HG03432 (cell line): ENCODE measurements around the gene ACTR10.
"Not testable (repeated sequence)": the region's sequence is repeated elsewhere in the genome, so short reads cannot be mapped to it uniquely, and the experiment has no call there.

Experiments used
- ATAC-seq: cut with Tn5 transposase; IDR thresholded peaks from one replicate; pipeline ENCODE4 v1.9.1; 2021; ENCODE audit warnings: mild to moderate bottlenecking, moderate library complexity; ENCODE audit not compliant: unreplicated experiment

The ACTR10 gene

DNA sequence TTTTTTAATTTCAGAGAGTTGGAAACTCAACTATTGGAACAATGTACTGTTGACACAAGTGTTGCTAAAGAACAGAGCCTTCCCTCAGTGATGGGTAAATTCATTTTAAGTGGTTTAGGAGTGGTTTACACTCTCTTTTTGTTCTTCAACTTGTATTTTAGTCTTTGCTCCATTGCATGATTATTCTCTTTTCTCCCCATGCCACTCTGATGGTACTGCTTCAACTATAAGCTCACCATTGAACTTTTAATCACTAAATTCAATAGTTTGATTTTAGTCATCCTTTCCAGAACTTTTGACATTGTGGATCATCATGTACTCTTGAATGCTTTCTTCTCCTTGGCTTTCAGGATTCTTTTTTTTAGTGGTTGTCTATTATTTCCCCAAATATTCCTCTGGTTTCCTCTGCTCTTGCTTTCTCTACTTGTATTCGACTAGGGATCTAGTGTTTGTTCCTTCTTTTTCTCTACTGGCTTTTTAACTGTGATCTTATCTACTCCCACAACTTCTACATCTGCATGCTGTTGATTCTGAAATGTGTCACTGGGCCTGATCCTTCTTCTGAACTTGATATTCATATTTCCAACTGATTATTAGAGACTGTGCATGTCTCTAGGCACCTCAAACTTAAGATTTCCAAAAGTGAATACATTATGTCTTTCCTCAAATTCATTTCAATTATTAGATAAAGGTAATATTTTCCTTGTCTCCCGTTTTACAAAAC, 15.4 kb downstream of the ACTR10 start:
- no peak for ATAC-seq

GRCh38 chr14:58216544-58216943, 16.6 kb downstream of the ACTR10 start:
- no peak for ATAC-seq

DNA sequence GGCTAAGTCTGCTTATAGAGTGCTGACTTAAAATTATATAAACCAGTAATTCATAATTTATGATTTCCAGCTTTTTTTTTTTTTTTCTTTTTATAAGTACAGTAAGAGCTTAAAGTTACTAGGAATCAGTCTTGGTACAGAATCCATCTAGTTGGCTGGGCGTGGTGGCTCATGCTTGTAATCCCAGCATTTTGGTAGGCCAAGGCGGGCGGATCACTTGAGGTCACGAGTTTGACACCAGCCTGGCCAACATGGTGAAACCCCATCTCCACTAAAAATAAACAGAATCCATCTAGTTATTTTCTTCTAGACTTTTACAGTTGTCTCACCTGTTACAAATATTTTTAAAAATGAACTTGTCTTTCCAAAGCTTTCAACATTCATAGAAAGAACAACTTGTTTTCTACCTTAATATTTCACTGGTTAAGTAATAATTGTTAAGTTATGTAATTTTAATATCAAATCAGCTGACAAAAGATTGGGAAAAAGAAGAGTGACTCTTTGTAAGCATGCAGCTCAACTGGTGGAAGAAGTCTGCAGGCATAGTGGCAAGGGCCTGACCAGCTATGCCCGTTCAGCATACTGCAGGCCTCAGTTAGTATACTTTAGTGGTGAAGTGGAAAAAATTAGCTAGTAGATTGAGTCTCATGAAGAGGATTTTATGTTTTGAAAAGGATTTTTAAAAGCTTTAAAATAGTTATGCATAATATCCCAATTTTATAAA, 27.3 kb downstream of the ACTR10 start:
- no peak for ATAC-seq

DNA sequence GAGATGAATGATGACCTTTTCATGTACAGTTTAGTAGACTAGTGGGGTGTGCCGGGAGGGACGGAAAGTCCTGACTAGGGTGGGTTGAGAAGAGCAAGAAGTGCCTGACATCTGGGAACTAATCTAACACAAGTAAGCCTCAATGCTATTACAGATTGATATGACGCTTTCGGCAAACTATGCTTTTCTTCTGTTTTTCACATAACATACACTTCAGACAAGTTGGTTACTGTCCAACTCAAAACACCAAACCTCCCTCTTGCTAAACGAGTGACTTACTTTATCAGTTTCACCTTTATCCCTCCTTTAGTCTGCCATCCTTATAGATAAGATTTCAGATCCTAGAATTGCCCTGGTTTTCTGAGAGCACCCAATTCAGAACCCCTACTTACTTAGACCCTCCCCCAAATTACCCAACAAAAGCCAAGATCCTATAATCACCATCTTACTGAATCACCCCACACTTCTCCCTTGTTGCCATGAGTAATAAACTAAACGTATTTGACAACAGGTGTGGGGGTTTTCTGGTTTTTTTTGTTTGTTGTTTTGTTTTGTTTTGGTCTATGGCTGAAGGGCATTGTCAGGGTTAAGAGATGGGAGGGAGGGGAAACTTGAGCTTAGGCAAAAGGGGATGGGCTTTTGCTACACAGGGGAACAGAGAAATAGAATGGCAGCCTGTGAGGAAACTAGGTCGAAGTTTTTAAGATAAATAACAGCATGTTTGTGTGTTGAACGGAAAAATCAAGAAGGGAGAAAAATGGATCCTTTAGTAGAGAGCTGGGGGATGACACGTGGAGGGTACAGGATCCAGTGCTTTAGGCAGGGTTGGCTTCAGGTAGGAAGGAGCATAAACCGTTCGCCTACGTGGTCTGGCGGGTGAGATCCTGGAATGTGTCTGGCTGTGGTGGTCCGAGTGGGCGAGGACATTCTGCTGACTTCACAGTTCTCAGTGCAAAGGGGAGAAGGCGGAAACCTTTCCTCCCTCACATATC, 38.6 kb downstream of the ACTR10 start:
- no peak for ATAC-seq

GRCh38 chr14:58239244-58240195, 39.6 kb downstream of the ACTR10 start:
- ATAC-seq: peak; percentile 21

DNA sequence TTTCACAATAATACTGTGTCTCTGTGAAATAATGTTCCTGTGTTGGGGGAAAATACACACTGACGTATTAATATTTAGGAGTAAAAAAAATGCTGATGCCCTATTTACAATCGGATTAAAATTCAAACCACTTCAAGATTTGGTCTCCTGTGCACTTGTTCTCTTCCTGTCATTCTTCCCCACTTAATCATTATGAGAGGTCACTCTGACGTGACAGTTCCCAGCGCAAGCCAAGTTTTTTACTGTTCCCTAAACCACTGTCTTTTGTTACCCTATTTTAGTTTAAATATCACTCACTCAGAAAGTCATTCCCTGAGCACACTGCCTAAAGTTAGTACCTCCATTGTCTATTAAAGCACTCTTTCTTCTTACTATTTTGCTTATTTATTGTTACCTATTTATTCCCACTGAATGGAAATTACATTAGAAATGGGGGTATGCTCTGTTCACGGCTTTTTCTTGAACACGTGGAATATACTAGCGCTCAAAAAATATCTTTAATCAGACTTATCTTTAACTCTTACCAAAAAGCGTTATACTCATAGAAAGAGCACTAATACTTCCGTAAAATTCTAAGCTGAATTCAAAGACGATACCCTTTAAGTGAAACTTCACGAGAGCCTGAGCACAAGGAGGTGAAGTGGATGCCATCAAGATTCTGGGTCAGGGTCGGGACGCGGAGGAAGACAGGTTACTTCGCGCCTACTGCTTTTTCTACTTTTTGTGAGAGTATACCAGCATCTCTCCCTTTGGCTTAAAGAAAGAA, 44.0 kb downstream of the ACTR10 start:
- peak; percentile 35 for ATAC-seq

GRCh38 chr14:58244556-58245387, 44.8 kb downstream of the ACTR10 start, which contains the start of gene PSMA3:
PSMA3 (plus strand) TSS chr14:58244843; CDS start chr14:58244921, 78 bp downstream.
- ATAC-seq: peak; percentile 92

DNA sequence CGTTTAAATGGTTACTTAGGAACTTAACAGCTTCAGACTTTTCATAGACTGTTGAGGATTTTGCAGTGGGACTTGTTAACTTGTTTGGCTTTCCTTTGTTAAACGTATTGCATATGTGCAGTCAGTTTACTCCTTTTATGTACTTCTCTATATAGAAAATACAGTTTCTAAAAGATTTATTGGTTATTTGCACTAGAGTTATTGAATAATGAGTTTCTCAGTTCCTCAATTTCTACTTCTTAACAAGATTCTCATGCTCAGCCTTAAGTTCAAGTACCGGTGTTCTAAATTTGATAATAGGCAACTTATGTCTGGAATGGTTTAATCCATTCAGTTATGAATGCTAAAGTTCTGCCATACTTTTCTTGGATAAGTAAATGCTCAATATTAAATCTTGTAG, 45.6 kb downstream of the ACTR10 start:
- no peak for ATAC-seq

DNA sequence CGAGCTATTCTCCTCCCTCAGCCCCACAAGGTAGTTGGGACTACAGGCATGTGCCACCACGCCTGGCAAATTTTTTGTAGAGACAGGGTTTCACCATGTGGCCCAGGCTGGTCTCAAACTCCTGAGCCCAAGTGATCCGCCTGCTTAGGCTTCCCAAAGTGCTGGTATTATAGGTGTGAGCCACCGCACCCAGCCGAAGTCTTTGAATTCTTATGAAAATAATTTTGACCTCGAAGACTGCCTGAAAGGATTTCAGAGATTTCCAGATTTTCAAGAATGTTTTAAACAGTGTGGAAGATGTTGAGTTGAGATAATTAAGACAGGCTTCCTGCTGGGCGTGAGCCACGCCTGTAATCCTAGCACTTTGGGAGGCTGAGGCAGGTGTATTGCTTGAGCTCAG, 49.7 kb downstream of the ACTR10 start:
- ATAC-seq: no peak

GRCh38 chr14:58258156-58258555, 58.2 kb downstream of the ACTR10 start:
- no peak for ATAC-seq

DNA sequence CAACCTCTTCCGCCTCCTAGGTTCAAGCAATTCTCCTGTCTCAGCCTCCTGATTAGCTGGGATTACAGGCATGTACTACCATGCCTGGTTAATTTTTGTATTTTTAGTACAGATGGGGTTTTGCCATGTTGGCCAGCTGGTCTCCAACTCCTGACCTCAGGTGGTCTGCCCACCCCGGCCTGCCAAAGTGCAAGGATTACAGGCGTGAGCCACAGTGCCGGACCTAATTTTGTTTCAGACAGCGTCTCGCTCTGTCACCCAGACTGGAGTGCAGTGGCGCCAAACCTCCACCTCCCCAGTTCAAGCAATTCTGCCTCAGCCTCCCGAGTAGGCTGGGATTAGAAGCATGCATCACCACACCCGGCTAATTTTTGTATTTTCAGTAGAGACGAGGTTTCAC, 62.1 kb downstream of the ACTR10 start:
- not testable (repeated sequence) for ATAC-seq

DNA sequence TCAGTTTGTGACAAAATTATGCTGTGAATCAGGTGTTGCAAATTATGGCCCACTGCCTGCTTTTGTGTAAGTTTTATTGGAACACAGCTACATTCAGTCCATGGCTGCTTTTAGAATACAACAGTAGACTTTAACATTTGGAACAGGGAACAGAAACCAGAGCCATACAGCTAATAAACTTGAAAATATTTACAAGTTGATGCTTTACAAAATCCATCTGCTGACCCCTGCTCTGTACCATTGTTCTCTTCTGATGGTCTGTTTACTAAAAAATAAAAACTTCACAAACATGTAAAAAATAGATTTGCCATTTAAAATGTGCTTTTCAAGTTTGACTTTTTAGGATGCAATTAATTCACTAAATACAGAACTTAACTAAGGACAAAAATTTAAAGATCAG, 65.5 kb downstream of the ACTR10 start:
- no peak for ATAC-seq

DNA sequence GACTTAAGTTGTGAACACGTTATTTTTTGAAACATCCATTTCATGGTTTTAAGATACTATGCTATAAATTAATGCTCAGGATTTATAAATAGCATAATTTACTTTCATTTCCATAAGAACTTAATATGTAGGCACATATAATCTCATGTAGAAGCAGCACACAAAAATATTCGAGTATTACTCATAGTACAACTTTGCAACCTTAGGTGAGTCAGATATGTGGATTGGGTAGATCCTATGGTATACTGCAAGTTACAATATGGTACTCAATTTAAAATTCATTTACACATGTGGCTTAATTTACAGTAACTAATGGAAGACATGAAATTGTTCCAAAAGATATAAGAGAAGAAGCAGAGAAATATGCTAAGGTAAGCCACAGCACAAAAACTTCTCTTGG, 70.7 kb downstream of the ACTR10 start:
- no peak for ATAC-seq

GRCh38 chr14:58272588-58273372, 72.8 kb downstream of the ACTR10 start:
- no peak for ATAC-seq

DNA sequence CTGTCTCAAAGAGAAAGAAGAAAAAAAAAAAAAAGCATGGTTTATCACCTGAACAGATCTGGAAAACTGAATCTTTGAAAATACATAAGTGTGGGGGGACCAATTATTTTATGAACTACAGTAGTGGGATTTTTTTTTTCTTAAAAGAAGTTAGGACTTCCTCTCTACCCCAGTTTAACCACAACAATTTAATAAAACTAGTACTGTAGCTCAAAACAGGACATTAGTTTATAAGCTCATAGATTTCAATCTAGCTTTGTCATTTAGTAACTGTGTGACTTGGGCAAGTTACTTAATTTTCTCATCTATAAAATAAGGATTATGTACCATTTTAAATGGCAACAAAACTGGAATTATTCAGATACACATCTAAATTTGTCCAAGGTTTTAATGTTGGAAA, 74.9 kb downstream of the ACTR10 start:
- ATAC-seq: no peak

DNA sequence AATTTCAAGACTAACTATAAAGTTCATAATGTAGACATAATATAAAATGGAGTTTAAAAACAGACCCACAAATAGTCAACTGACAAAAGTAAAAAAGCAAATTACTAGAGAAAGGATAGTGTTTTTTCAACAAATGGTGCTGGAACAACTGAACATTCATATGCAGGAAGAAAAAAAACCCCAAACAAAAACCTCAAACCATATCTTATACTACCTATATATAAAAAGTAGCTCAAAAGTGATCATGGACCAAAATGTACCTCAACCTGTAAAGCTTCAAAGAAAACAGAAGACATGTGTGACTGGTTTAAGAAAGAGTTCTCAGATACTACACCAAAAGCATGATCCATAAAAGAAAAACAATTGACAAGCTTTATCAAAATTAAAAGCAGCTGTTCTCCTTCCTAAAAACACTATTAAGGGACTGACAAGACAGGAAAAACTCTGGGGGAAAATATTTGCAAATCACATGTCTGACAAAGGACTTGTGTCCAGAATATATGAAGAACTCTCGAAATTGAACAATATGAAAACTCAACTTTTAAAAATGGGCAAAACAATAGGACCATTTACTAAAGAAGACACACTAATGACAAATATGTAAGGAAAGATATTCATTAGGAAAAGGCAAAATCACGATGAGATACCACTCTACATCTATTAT, 75.7 kb downstream of the ACTR10 start:
- ATAC-seq: no peak

GRCh38 chr14:58276208-58276607, 76.3 kb downstream of the ACTR10 start:
- ATAC-seq: no peak
